Measurements from ENCODE around the gene PPP2R2C.

GRCh38 chr4:6495736-6496135, 23.3 kb upstream of the PPP2R2C start:
- TF ChIP-seq, protein P1, sequence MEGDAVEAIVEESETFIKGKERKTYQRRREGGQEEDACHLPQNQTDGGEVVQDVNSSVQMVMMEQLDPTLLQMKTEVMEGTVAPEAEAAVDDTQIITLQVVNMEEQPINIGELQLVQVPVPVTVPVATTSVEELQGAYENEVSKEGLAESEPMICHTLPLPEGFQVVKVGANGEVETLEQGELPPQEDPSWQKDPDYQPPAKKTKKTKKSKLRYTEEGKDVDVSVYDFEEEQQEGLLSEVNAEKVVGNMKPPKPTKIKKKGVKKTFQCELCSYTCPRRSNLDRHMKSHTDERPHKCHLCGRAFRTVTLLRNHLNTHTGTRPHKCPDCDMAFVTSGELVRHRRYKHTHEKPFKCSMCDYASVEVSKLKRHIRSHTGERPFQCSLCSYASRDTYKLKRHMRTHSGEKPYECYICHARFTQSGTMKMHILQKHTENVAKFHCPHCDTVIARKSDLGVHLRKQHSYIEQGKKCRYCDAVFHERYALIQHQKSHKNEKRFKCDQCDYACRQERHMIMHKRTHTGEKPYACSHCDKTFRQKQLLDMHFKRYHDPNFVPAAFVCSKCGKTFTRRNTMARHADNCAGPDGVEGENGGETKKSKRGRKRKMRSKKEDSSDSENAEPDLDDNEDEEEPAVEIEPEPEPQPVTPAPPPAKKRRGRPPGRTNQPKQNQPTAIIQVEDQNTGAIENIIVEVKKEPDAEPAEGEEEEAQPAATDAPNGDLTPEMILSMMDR (IDR thresholded peaks at IDR 0.05) = no peak
- TF ChIP-seq POLR2A (IDR thresholded peaks at IDR 0.05) = no peak

Measured in right lobe of liver (tissue), 4 donors.